SK-N-SH treated with all-trans-retinoic acid at 6 μM for 48 hours (cell line): Measurements from ENCODE around the gene MTMR6.

Experiments used
- ATAC-seq: fragments of 200-7000 bp; cut with Tn5 transposase; 3 replicates; pipeline ENCODE4 v1.9.1; 2020; ENCODE audit warnings: mild to moderate bottlenecking, moderate library complexity
- BACH2 ChIP-seq: fragments of 250-450 bp; sonication (Bioruptor Pico); IDR thresholded peaks from 2 replicates; pipeline ENCODE4 v1.9.0; 2021; ENCODE audit warnings: mild to moderate bottlenecking, borderline replicate concordance
- CSDC2 ChIP-seq: fragments of 250-450 bp; sonication (Bioruptor Pico); IDR thresholded peaks from 2 replicates; pipeline ENCODE4 v1.5.0; 2020; ENCODE audit warnings: mild to moderate bottlenecking, moderate library complexity
- CSRNP3 ChIP-seq: fragments of 250-450 bp; sonication (Bioruptor Pico); IDR thresholded peaks from 2 replicates; pipeline ENCODE4 v1.5.1; 2021; ENCODE audit warnings: mild to moderate bottlenecking, moderate library complexity
- ESRRG ChIP-seq: fragments of 250-450 bp; sonication (Bioruptor Pico); IDR thresholded peaks from 2 replicates; pipeline ENCODE4 v1.6.1; 2021; ENCODE audit warnings: mild to moderate bottlenecking
- ISL1 ChIP-seq: fragments of 250-450 bp; sonication (Bioruptor Pico); IDR thresholded peaks from 2 replicates; pipeline ENCODE4 v2.1.2; 2022; ENCODE audit warnings: mild to moderate bottlenecking, moderate library complexity
- PATZ1 ChIP-seq: fragments of 250-450 bp; sonication (Bioruptor Pico); IDR thresholded peaks from 2 replicates; pipeline ENCODE4 v1.8.0; 2020; ENCODE audit warnings: mild to moderate bottlenecking, moderate library complexity, borderline replicate concordance
- POU6F1 ChIP-seq: fragments of 250-450 bp; sonication (Bioruptor Pico); IDR thresholded peaks from 2 replicates; pipeline ENCODE4 v1.8.0; 2021; ENCODE audit warnings: low read depth, mild to moderate bottlenecking, moderate library complexity, borderline replicate concordance
- PPARA ChIP-seq: fragments of 250-450 bp; sonication (Bioruptor Pico); IDR thresholded peaks from 2 replicates; pipeline ENCODE4 v1.5.0; 2020; ENCODE audit warnings: mild to moderate bottlenecking, borderline replicate concordance
- RARB ChIP-seq: fragments of 250-450 bp; sonication (Bioruptor Pico); IDR thresholded peaks from 2 replicates; pipeline ENCODE4 v1.8.0; 2021; ENCODE audit warnings: mild to moderate bottlenecking, moderate library complexity
- SNAI2 ChIP-seq: fragments of 250-450 bp; sonication (Bioruptor Pico); IDR thresholded peaks from 2 replicates; pipeline ENCODE4 v1.5.0; 2020; ENCODE audit warnings: mild to moderate bottlenecking, moderate library complexity
- TCF4 ChIP-seq: fragments of 250-450 bp; sonication (Bioruptor Pico); IDR thresholded peaks from 2 replicates; pipeline ENCODE4 v1.8.0; 2021; ENCODE audit warnings: mild to moderate bottlenecking, moderate library complexity, borderline replicate concordance
- TSHZ2 ChIP-seq: fragments of 250-450 bp; sonication (Bioruptor Pico); IDR thresholded peaks from 2 replicates; pipeline ENCODE4 v1.5.0; 2020; ENCODE audit warnings: mild to moderate bottlenecking, moderate library complexity
- ZC3H10 ChIP-seq: fragments of 250-450 bp; sonication (Bioruptor Pico); IDR thresholded peaks from 2 replicates; pipeline ENCODE4 v1.5.1; 2021; ENCODE audit warnings: mild to moderate bottlenecking, moderate library complexity
- ZFP3 ChIP-seq: fragments of 250-450 bp; sonication (Bioruptor Pico); IDR thresholded peaks from 2 replicates; pipeline ENCODE4 v1.5.0; 2020; ENCODE audit warnings: mild to moderate bottlenecking, moderate library complexity
- ZFP30 ChIP-seq: fragments of 450-650 bp; formaldehyde crosslinking; IDR thresholded peaks from 2 replicates; pipeline ENCODE4 v1.5.0; 2022; ENCODE audit warnings: mild to moderate bottlenecking, moderate library complexity
- ZNF565 ChIP-seq: fragments of 450-650 bp; formaldehyde crosslinking; conservative IDR thresholded peaks from 2 replicates; pipeline ENCODE4 v1.5.0; 2020; ENCODE audit warnings: low read depth, mild to moderate bottlenecking, moderate library complexity
- ZNF8 ChIP-seq: fragments of 450-650 bp; formaldehyde crosslinking; IDR thresholded peaks from 2 replicates; pipeline ENCODE4 v1.5.0; 2020; ENCODE audit warnings: mild to moderate bottlenecking, moderate library complexity
- TF ChIP-seq, protein P1 (sequence below): fragments of 250-450 bp; sonication (Bioruptor Pico); IDR thresholded peaks from 2 replicates; pipeline ENCODE4 v1.5.1; 2020; ENCODE audit warnings: low read depth, mild to moderate bottlenecking, moderate library complexity

Gene MTMR6

GRCh38 chr13:25281935-25282332 is 5.4 kb downstream of the MTMR6 start:
- TF ChIP-seq CSRNP3 (CRISPR knock-in tag) = no peak
- no peak for TF ChIP-seq CSDC2 (CRISPR knock-in tag)
- TF ChIP-seq POU6F1 (CRISPR knock-in tag) = no peak

DNA sequence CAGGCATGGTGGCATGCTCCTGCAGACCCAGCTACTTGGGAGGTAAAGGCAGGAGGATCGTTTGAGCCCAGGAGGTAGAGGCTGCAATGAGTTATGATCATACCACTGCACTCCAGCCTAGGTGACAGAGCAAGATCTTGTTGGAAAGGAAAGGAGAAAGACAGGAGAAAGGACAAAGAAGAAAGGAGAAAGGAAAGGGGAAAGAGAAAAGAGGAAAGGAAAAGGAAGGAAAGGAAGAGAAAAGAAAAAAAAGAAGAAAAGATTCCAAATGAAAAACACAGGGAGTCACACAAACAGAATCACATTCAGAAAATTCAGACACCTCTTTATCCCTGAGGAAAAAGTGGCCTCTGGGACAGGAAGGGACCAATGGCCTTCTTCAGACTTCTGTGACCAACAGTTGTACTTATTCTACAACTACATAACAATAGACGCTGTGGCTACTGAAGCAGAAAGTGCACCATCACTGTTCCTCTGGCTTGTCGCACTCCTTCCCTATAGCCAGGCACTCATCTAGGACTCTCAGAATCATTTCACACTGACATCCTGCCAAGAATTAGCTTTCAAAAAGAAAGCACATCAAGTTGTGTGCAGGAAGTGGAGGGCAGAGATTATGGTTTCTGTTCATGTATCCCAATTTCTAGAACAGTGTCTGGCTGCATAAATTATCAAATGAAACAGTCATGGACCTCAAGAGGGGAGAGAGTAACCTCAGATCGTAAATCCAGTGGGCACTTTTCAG is 5.9 kb downstream of the MTMR6 start:
- TF ChIP-seq BACH2 (CRISPR knock-in tag) (no peak), ZFP30 (CRISPR knock-in tag) (0 out of 2 replicates have a peak, but pooled peaks have one; percentile 14), POU6F1 (CRISPR knock-in tag) (no peak), ZNF565 (CRISPR knock-in tag) (no peak)
- ATAC-seq = no peak

More at GRCh38 chr13:25281935-25282332, 5.4 kb downstream of the MTMR6 start:
- no peak for ATAC-seq

- TF ChIP-seq ZNF565 (CRISPR knock-in tag) (no peak), PATZ1 (no peak), ZC3H10 (CRISPR knock-in tag) (no peak), CSDC2 (CRISPR knock-in tag) (no peak), BACH2 (CRISPR knock-in tag) (no peak)
- TF ChIP-seq, protein P1, sequence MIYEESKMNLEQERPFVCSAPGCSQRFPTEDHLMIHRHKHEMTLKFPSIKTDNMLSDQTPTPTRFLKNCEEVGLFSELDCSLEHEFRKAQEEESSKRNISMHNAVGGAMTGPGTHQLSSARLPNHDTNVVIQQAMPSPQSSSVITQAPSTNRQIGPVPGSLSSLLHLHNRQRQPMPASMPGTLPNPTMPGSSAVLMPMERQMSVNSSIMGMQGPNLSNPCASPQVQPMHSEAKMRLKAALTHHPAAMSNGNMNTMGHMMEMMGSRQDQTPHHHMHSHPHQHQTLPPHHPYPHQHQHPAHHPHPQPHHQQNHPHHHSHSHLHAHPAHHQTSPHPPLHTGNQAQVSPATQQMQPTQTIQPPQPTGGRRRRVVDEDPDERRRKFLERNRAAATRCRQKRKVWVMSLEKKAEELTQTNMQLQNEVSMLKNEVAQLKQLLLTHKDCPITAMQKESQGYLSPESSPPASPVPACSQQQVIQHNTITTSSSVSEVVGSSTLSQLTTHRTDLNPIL (CRISPR knock-in tag) = no peak
- no peak for ATAC-seq
These were observed 6.9 kb downstream of the MTMR6 start for GRCh38 chr13:25280396-25280795.

DNA sequence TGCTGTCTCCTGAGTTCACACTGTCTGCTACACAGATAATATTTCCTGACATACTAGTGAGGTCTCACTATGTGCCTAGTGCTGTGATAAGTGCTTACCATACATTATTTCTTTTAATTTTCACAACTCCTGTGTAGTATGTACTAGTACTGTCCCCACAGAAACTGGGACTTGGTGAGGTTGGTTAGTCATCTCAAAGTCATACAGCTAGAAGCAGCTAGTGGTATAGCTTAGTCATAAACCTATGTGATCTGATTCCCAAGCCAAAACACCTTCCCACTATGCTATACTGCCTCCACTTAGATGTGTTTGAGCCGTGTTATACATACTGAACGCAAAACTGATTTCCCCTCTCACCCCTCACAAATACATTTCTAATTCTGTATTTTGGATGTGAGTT is 10.5 kb downstream of the MTMR6 start:
- peak; percentile 37; the same call in 1 of the 3 replicates for ATAC-seq
- TF ChIP-seq ZFP30 (CRISPR knock-in tag) (no peak), CSRNP3 (CRISPR knock-in tag) (no peak), POU6F1 (CRISPR knock-in tag) (no peak), RARB (CRISPR knock-in tag) (no peak), CSDC2 (CRISPR knock-in tag) (no peak), TCF4 (CRISPR knock-in tag) (no peak), ZNF565 (CRISPR knock-in tag) (no peak), ZFP3 (no peak), ESRRG (CRISPR knock-in tag) (no peak), BACH2 (CRISPR knock-in tag) (no peak), TSHZ2 (CRISPR knock-in tag) (no peak), PPARA (no peak), ISL1 (CRISPR knock-in tag) (no peak), SNAI2 (CRISPR knock-in tag) (no peak), ZNF8 (CRISPR knock-in tag) (no peak)
